Endothelial cell of umbilical vein (primary cell): ENCODE results near the gene COQ7. TPM values are rescaled to one million over a fixed set of nuclear protein-coding genes. Genes with fewer than 3 reads are reported as not detected.

Experiments
- BruUV-seq: library from RNA; stranded (reverse); fragments of 400-500 nt; replicated peaks from 2 replicates; lab custom pipeline; 2021; lab: Mats Ljungman, UMichigan
- CTCF ChIA-PET: fragments of 300-600, 350-600 bp; sonication (Branson Sonifier 250); formaldehyde crosslinking; loops from one replicate; lab custom pipeline; 2021; ENCODE audit warnings: antibody characterized with exemption, inconsistent platforms; lab: Charles Lee
- POLR2A ChIA-PET: fragments of 300-600, 350-600 bp; sonication (Branson Sonifier 250); formaldehyde crosslinking; loops from one replicate; lab custom pipeline; 2021; ENCODE audit warnings: antibody characterized with exemption, inconsistent platforms; lab: Charles Lee
- DNase-seq: peaks from one replicate; pipeline ENCODE4 v3.0.0-alpha.2; 2011; ENCODE audit warnings: low read depth, low spot score
- FAIRE-seq: peaks from 2 replicates; lab custom pipeline; 2011; peaks lifted over from hg19 to GRCh38; lab: Jason Lieb, UNC
- H2AFZ ChIP-seq: 2 replicates; pipeline ENCODE4 v1.6.0; 2012; ENCODE audit warnings: low read depth, low read length, control low read depth, inconsistent platforms
- H3K27ac ChIP-seq: 2 replicates; pipeline ENCODE4 v1.5.1; 2011; ENCODE audit warnings: low read depth, mild to moderate bottlenecking, control low read depth, low read length, moderate library complexity; ENCODE audit not compliant: insufficient read depth
- H3K27me3 ChIP-seq, 2 experiments: 2 replicates each; pipeline versions ENCODE4 v1.6.0 to v1.6.1; 2011; ENCODE audit warnings: low read length in 2 of 2, mixed read lengths in 1 of 2; ENCODE audit not compliant: control insufficient read depth in 2 of 2, insufficient read depth in 2 of 2
- H3K36me3 ChIP-seq, 2 experiments: 2 replicates in 1 of 2; 3 replicates in 1 of 2; pipeline ENCODE4 v1.5.1; 2011; ENCODE audit warnings: low read length in 2 of 2, mild to moderate bottlenecking in 1 of 2, moderate library complexity in 1 of 2; ENCODE audit not compliant: control insufficient read depth in 2 of 2, insufficient read depth in 2 of 2; ENCODE audit errors: extremely low read depth in 1 of 2
- H3K4me1 ChIP-seq: 3 replicates; pipeline ENCODE4 v1.5.1; 2011; ENCODE audit warnings: mild to moderate bottlenecking, low read length; ENCODE audit not compliant: control insufficient read depth, insufficient read depth; ENCODE audit errors: extremely low read depth
- H3K4me2 ChIP-seq: 2 replicates; pipeline ENCODE4 v1.6.1; 2011; ENCODE audit warnings: low read length, control low read depth, mixed read lengths; ENCODE audit not compliant: insufficient read depth
- H3K4me3 ChIP-seq, 3 experiments: fragments of 200-600 bp in 1 of 3; sonication (generic), shearing (Covaris generic) in 1 of 3; replicated peaks in 1 of 3; 2 replicates each; pipeline ENCODE4 v1.5.1; 2011 to 2016; ENCODE audit warnings: control low read depth in 3 of 3, low read length in 3 of 3, mild to moderate bottlenecking in 2 of 3, inconsistent platforms in 1 of 3, low read depth in 1 of 3, moderate library complexity in 1 of 3; ENCODE audit not compliant: insufficient read depth in 1 of 3
- H3K79me2 ChIP-seq: 2 replicates; pipeline ENCODE4 v1.6.0; 2012; ENCODE audit warnings: low read length, inconsistent platforms; ENCODE audit not compliant: control insufficient read depth, insufficient read depth
- H3K9ac ChIP-seq: replicated peaks from 2 replicates; pipeline ENCODE3; 2011; ENCODE audit warnings: low read length, control low read depth; ENCODE audit not compliant: insufficient read depth; ENCODE audit errors: extremely low read depth
- H3K9me1 ChIP-seq: replicated peaks from 3 replicates; pipeline ENCODE4 v1.6.0; 2011; ENCODE audit warnings: mild to moderate bottlenecking, low read length; ENCODE audit not compliant: control insufficient read depth, insufficient read depth; ENCODE audit errors: extremely low read depth
- H3K9me3 ChIP-seq: replicated peaks from 2 replicates; pipeline ENCODE4 v1.5.1; 2012; ENCODE audit warnings: low read length, inconsistent platforms; ENCODE audit not compliant: control insufficient read depth, insufficient read depth
- H4K20me1 ChIP-seq: replicated peaks from 2 replicates; pipeline ENCODE3; 2011; ENCODE audit warnings: mild to moderate bottlenecking, low read length; ENCODE audit not compliant: control insufficient read depth, insufficient read depth; ENCODE audit errors: extremely low read depth
- CTCF ChIP-seq, 2 donors: IDR thresholded peaks; 1 replicate in 1 of 2; 2 replicates in 1 of 2; pipeline ENCODE4 v1.5.1; 2011; ENCODE audit warnings: low read length in 2 of 2, mild to moderate bottlenecking in 2 of 2, moderate library complexity in 2 of 2, control low read depth in 1 of 2, inconsistent platforms in 1 of 2, low read depth in 1 of 2; ENCODE audit not compliant: insufficient read depth in 1 of 2; ENCODE audit errors: extremely low read depth in 1 of 2
- FOS ChIP-seq: IDR thresholded peaks from 2 replicates; pipeline ENCODE4 v1.6.1; 2011; ENCODE audit warnings: mild to moderate bottlenecking, low read length, moderate library complexity, borderline replicate concordance; ENCODE audit not compliant: insufficient read depth
- GATA2 ChIP-seq: IDR thresholded peaks from 2 replicates; pipeline ENCODE4 v1.7.0; 2011; ENCODE audit warnings: low read depth, mild to moderate bottlenecking, moderate library complexity, mixed read lengths, low read length; ENCODE audit not compliant: insufficient read length, insufficient read depth
- MAX ChIP-seq: IDR thresholded peaks from 2 replicates; pipeline ENCODE4 v1.6.1; 2011; ENCODE audit not compliant: insufficient read depth, insufficient read length
- MYC ChIP-seq: IDR thresholded peaks from one replicate; pipeline ENCODE4 v1.6.1; 2011; ENCODE audit warnings: mild to moderate bottlenecking, low read depth, low read length
- POLR2A ChIP-seq: IDR thresholded peaks from 2 replicates; pipeline ENCODE4 v1.6.1; 2012; ENCODE audit warnings: low read depth, mild to moderate bottlenecking, control low read depth, low read length
- POLR2AphosphoS5 ChIP-seq: IDR thresholded peaks from 2 replicates; pipeline ENCODE4 v1.6.1; 2012; ENCODE audit warnings: low read depth, mild to moderate bottlenecking, control low read depth, low read length, moderate library complexity; ENCODE audit not compliant: insufficient read depth
- dilution Hi-C: fragments of 300-500 bp; cut with MboI; formaldehyde crosslinking; loops from one replicate; pipeline ENCODE4 v1.15.0; 2019; ENCODE audit warnings: low sequenced_read_pairs; ENCODE audit not compliant: extremely low pct_ligation_motif_present
- intact Hi-C: fragments of 100-400 bp; cut with micrococcal nuclease; formaldehyde crosslinking; loops from one replicate; pipeline ENCODE4 v1.10.0; 2022
- polyA plus RNA-seq, 4 experiments: library from polyadenylated mRNA; depleted of rRNA in 3 of 4; stranded (reverse) in 3 of 4; unstranded in 1 of 4; fragments of >200 nt; gene quantifications; 2 replicates each; pipeline versions ENCODE4 v1.2.1 to v1.2.3, GENCODE V29; 2011 to 2012; ENCODE audit warnings: missing spikeins in 1 of 4
- total RNA-seq: library from RNA; stranded (reverse); gene quantifications from 2 replicates; pipeline ENCODE4 v1.2.3, GENCODE V29; 2021

Gene COQ7
- total and polyA plus RNA-seq, 2 donors (not counting 3 experiments of a cell fraction or from before 2014, with no cell fraction given): 12.9 to 24.2 TPM

- Histone ChIP-seq H3K27ac (no peak overlapping the region), H4K20me1 (no peaks in the 10 kb centered on the region), H3K4me2 (peak overlapping the region; percentile 90), H3K27me3 (no peaks in the 10 kb centered on the region), H3K9me3 (no peaks in the 10 kb centered on the region), H3K4me3 (no peak overlapping the region), H3K9ac (no peak overlapping the region), H3K36me3 (no peaks in the 10 kb centered on the region), H3K9me1 (no peaks in the 10 kb centered on the region), H3K4me1 (peaks cover 15% of the 10 kb centered on the region), H3K79me2 (no peaks in the 10 kb centered on the region), H2AFZ (peak overlapping the region; percentile 97)
- dilution Hi-C loops: no loop called here
- FAIRE-seq (peak; percentile 78), DNase-seq (peak; percentile 54)
- intact Hi-C loops: loop anchor here (1.0 to 2.0 kb wide), 9 partner anchors 29 to 417 kb away; partner anchors contain the start of gene TMC7
- BruUV-seq: no TSS peak
- ChIA-PET CTCF (interaction anchor here (0.6 to 4.2 kb wide), 32 partner anchors 8 to 498 kb away, joined by 3 to 244 read pairs (median 6); partner anchors contain the start of genes ITPRIPL2 and TMC7), POLR2A (interaction anchor here (0.7 to 2.8 kb wide), 4 partner anchors 10 to 417 kb away, joined by 4 to 15 read pairs (median 6); partner anchors contain the start of genes ARL6IP1 and ITPRIPL2)
- TF ChIP-seq GATA2: peak; percentile 71
- TF ChIP-seq MAX: no peak
- no peak for TF ChIP-seq FOS
Observed at GRCh38 chr16:19085679-19086200, 18.3 kb downstream of the COQ7 start.

- peak overlapping the region; percentile 89 for H3K9ac ChIP-seq
- no peaks in the 10 kb centered on the region for H3K36me3 ChIP-seq
- peak; percentile 95 for DNase-seq
- intact Hi-C loops (loop anchor here (1.0 to 2.0 kb wide), 9 partner anchors 28 to 416 kb away; partner anchors contain the start of gene TMC7), dilution Hi-C loops (no loop called here)
- no peaks in the 10 kb centered on the region for H3K9me1 ChIP-seq
- TSS peak; percentile 70 for BruUV-seq
- peaks cover 15% of the 10 kb centered on the region for H3K4me1 ChIP-seq
- no peaks in the 10 kb centered on the region for H3K79me2 ChIP-seq
- peak overlapping the region; percentile 90 for H3K4me2 ChIP-seq
- H4K20me1 ChIP-seq: no peaks in the 10 kb centered on the region
- peak overlapping the region; percentile 61 for H3K27ac ChIP-seq
- H3K27me3 ChIP-seq: no peaks in the 10 kb centered on the region
- FAIRE-seq: peak; percentile 93
- no peaks in the 10 kb centered on the region for H3K9me3 ChIP-seq
- H2AFZ ChIP-seq: peak overlapping the region; percentile 97
- POLR2A ChIA-PET: interaction anchor here (2.8 kb wide), 1 partner anchor 28 kb away, joined by 15 read pairs; the partner anchor contains the start of gene ITPRIPL2
- H3K4me3 ChIP-seq: peak overlapping the region; percentile 34 to 69 (median 41)
- CTCF ChIA-PET: interaction anchor here (0.6 to 4.2 kb wide), 33 partner anchors 8 to 776 kb away, joined by 3 to 244 read pairs (median 6); partner anchors contain the start of genes ITPRIPL2 and TMC7
- peak; percentile 94 for TF ChIP-seq POLR2A
- peak; percentile 99 for TF ChIP-seq CTCF (IDR thresholded peaks at IDR 0.05; ENCODE audit: extremely low read depth in 1 of 2, insufficient read depth in 1 of 2, low read depth in 1 of 2, low read length in 2 of 2)
- peak; percentile 87 for TF ChIP-seq MAX
- no peak for TF ChIP-seq FOS
- TF ChIP-seq GATA2: no peak
- peak; percentile 52 for TF ChIP-seq MYC
- TF ChIP-seq POLR2AphosphoS5: peak; percentile 85
Observed at GRCh38 chr16:19086322-19087199, 19.1 kb downstream of the COQ7 start.
